K562 (cell line): ENCODE results near the gene ERC2.
"Not testable (repeated sequence)": the region's sequence is repeated elsewhere in the genome, so short reads cannot be mapped to it uniquely, and the experiment has no call there.

Experiments
- CHCHD3 ChIP-seq: fragments of 250-450 bp; sonication (Bioruptor Pico); IDR thresholded peaks from 2 replicates; pipeline ENCODE4 v2.1.2; 2022; ENCODE audit warnings: mild to moderate bottlenecking
- CTCF ChIP-seq, 3 experiments: IDR thresholded peaks in 2 of 3; conservative IDR thresholded peaks in 1 of 3; 2 replicates each; pipeline ENCODE4 v1.5.1; 2011 to 2012; ENCODE audit warnings: low read length in 3 of 3, mild to moderate bottlenecking in 3 of 3, control low read depth in 2 of 3, improper control_type of control experiment in 1 of 3, inconsistent platforms in 1 of 3, low read depth in 1 of 3, mixed read lengths in 1 of 3, moderate library complexity in 1 of 3; ENCODE audit not compliant: insufficient read depth in 2 of 3
- EP300 ChIP-seq: IDR thresholded peaks from 2 replicates; pipeline ENCODE4 v1.6.1; 2012; ENCODE audit warnings: low read length, improper control_type of control experiment
- HINFP ChIP-seq: fragments of 450-650 bp; conservative IDR thresholded peaks from 2 replicates; pipeline ENCODE4 v1.6.1; 2016; ENCODE audit warnings: missing genetic modification characterization, low read depth, mild to moderate bottlenecking, control low read depth, missing compliant biosample characterization
- HMGXB4 ChIP-seq: sonication (generic); formaldehyde crosslinking; IDR thresholded peaks from 2 replicates; pipeline ENCODE4 v1.8.1; 2023; ENCODE audit warnings: mild to moderate bottlenecking, missing genetic modification reagents
- KAT2B ChIP-seq: IDR thresholded peaks from one replicate; pipeline ENCODE4 v1.6.1; 2012; ENCODE audit warnings: low read depth, mild to moderate bottlenecking, control low read depth, inconsistent platforms, low read length, moderate library complexity
- OTX1 ChIP-seq: fragments of 450-650 bp; formaldehyde crosslinking; IDR thresholded peaks from 2 replicates; pipeline ENCODE4 v1.4.0; 2022; ENCODE audit warnings: mild to moderate bottlenecking
- POLR2A ChIP-seq: fragments of 450-650 bp; conservative IDR thresholded peaks from 2 replicates; pipeline ENCODE4 v1.6.1; 2016
- PTBP1 ChIP-seq: fragments of 200-400 bp; formaldehyde crosslinking; IDR thresholded peaks from 2 replicates; pipeline ENCODE4 v1.6.1; 2017; ENCODE audit warnings: low read depth, low read length
- RAD21 ChIP-seq, 2 experiments: fragments of 250-450 bp in 1 of 2; fragments of 450-650 bp in 1 of 2; sonication (Bioruptor Pico) in 1 of 2; formaldehyde crosslinking in 1 of 2; IDR thresholded peaks in 1 of 2; conservative IDR thresholded peaks in 1 of 2; 2 replicates each; pipeline versions ENCODE4 v1.4.0 to v1.8.0; 2020 to 2022; ENCODE audit warnings: mild to moderate bottlenecking in 2 of 2, moderate library complexity in 1 of 2
- SIX5 ChIP-seq, 2 experiments: IDR thresholded peaks; 2 replicates each; pipeline ENCODE4 v1.6.1; 2011; ENCODE audit warnings: low read length in 2 of 2, borderline replicate concordance in 1 of 2, low read depth in 1 of 2, mild to moderate bottlenecking in 1 of 2, moderate library complexity in 1 of 2; ENCODE audit not compliant: insufficient read depth in 1 of 2
- ZBTB9 ChIP-seq: fragments of 450-650 bp; formaldehyde crosslinking; IDR thresholded peaks from 2 replicates; pipeline ENCODE4 v1.4.0; 2020; ENCODE audit warnings: mild to moderate bottlenecking, moderate library complexity
- ZHX1 ChIP-seq: fragments of 150-350 bp; conservative IDR thresholded peaks from 2 replicates; pipeline ENCODE4 v1.6.1; 2014; ENCODE audit warnings: low read length
- ZNF384 ChIP-seq: IDR thresholded peaks from 2 replicates; pipeline ENCODE4 v1.6.1; 2012; ENCODE audit warnings: low read depth, low read length, improper control_type of control experiment

GRCh38 chr3:56015374-56015773 lies 452.9 kb downstream of the ERC2 start:
- not testable (repeated sequence) for TF ChIP-seq ZHX1; EP300; RAD21 (CRISPR knock-in tag; conservative IDR thresholded peaks at IDR 0.05 in 1 of 2, IDR thresholded peaks at IDR 0.05 in 1 of 2); POLR2A; ZNF384; SIX5 (IDR thresholded peaks at IDR 0.05; ENCODE audit: borderline replicate concordance in 1 of 2, insufficient read depth in 1 of 2, low read depth in 1 of 2, low read length in 2 of 2); CTCF (IDR thresholded peaks at IDR 0.05 in 2 of 3, conservative IDR thresholded peaks at IDR 0.05 in 1 of 3; ENCODE audit: insufficient read depth in 2 of 3, low read depth in 1 of 3, low read length in 3 of 3); PTBP1; KAT2B; ZBTB9 (CRISPR knock-in tag); HINFP (tag); CHCHD3 (CRISPR knock-in tag); OTX1 (CRISPR knock-in tag); HMGXB4 (CRISPR knock-in tag)
